ENCODE data around the gene APOL6.

- TF ChIP-seq CTCF (optimal IDR thresholded peaks at IDR 0.05 in 1 of 3, IDR thresholded peaks at IDR 0.05 in 1 of 3, conservative IDR thresholded peaks at IDR 0.05 in 1 of 3; ENCODE audit: extremely low read depth in 1 of 3, insufficient read depth in 2 of 3, low read length in 3 of 3) (no peak), EZH2 (IDR thresholded peaks at IDR 0.05; ENCODE audit: low read length) (no peak)
These were observed 69.3 kb downstream of the APOL6 start, which contains the start of gene APOL5 for GRCh38 chr22:35717572-35717971.

Data from keratinocyte (primary cell).